ENCODE measurements around the gene CLDN16. TPM values are rescaled to one million over a fixed set of nuclear protein-coding genes. Genes with fewer than 3 reads are reported as not detected.

The CLDN16 gene
- total and polyA plus RNA-seq, 9 of the 15 experiments (the other 6 are each of a cell fraction or from before 2014, with no cell fraction given), result 0.04 to 0.11 (median 0.04) TPM; not detected in 6

DNA sequence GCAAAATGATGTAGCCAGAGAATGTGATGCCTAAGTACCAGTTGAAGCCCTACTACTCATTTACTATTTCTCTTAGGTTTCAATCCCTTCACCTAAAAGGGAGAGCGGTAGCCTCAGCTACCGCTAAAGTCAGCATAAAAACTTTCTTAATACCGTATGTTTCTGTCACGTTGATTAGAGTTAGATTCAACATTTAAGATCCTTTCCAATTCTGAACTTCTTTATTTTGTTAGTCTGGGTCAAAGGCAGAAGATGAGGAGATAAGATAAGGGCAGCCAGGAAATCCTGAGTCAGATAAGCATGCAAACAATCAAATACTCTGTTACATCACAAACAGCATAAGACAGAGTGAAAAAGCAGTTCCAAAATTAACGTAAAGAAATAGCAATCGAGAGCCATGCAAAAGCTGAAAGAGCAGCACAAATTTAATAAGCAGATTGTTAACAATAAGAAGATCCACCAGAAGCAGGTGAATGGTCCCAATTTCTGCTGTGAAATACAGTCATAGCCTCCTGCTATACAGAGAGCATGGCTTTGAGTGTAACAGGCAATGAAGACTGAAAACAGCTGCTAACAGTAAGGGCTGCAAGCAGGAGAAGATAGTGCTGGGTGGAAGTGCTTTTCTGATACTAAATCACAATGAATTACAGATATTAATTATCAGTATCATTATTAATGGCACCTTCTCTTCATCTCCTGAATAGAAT is 58.8 kb downstream of the CLDN16 start:
- no peaks in the 10 kb centered on the region for H3K9me3 ChIP-seq (replicated peaks; ENCODE audit: control insufficient read depth, insufficient read depth, low read depth, low read length)
- H3K4me3 ChIP-seq, result no peak overlapping the region
- POLR2A ChIA-PET, result no interaction called here
- no peak overlapping the region for H3K4me2 ChIP-seq (ENCODE audit: insufficient read depth, low read length)
- no peak for ATAC-seq
- intact Hi-C loops (cut with micrococcal nuclease), result no loop called here
- no peak overlapping the region for H2AFZ ChIP-seq (ENCODE audit: low read depth, low read length)
- no peak for DNase-seq (ENCODE audit: extremely low read depth in 1 of 4, low spot score in 3 of 4)
- no peaks in the 10 kb centered on the region for H3K79me2 ChIP-seq (ENCODE audit: control insufficient read depth, insufficient read depth, low read length)
- no peaks in the 10 kb centered on the region for H3K4me1 ChIP-seq (replicated peaks in 1 of 2; ENCODE audit: control insufficient read depth in 2 of 2, insufficient read depth in 2 of 2, low read length in 2 of 2)
- in situ Hi-C loops (cut with MboI), result no loop called here
- no peaks in the 10 kb centered on the region for H3K9me1 ChIP-seq (ENCODE audit: control insufficient read depth, insufficient read depth, low read length)
- no peak for FAIRE-seq
- H4K20me1 ChIP-seq (replicated peaks; ENCODE audit: control insufficient read depth, insufficient read depth, low read length), result no peaks in the 10 kb centered on the region
- H3K27ac ChIP-seq (ENCODE audit: extremely low read depth, low read depth, low read length), result no peak overlapping the region
- BruUV-seq (replicated peaks), result no TSS peak
- no peak overlapping the region for H3K9ac ChIP-seq (ENCODE audit: insufficient read depth in 1 of 2, low read depth in 2 of 2, low read length in 2 of 2)
- CTCF ChIA-PET (ENCODE audit: low intra/inter-chr PET ratio), result no interaction called here
- no peak for TF ChIP-seq SAFB (IDR thresholded peaks at IDR 0.05; ENCODE audit: borderline replicate concordance, low read depth, low read length)
- no peak for TF ChIP-seq ZEB2 (IDR thresholded peaks at IDR 0.05)
- no peak for TF ChIP-seq HMG20A (CRISPR knock-in tag; conservative IDR thresholded peaks at IDR 0.05)
- no peaks in the 10 kb centered on the region for H3K27me3 ChIP-seq (ENCODE audit: control insufficient read depth in 2 of 2, insufficient read depth in 2 of 2, low read length in 2 of 2)
- WGBS (ENCODE audit: insufficient coverage, low coverage, missing lambda C conversion rate), result 4% methylated on average over 6 of the region's 6 CpGs
- no peaks in the 10 kb centered on the region for H3K36me3 ChIP-seq (ENCODE audit: control insufficient read depth, insufficient read depth, low read length)

DNA sequence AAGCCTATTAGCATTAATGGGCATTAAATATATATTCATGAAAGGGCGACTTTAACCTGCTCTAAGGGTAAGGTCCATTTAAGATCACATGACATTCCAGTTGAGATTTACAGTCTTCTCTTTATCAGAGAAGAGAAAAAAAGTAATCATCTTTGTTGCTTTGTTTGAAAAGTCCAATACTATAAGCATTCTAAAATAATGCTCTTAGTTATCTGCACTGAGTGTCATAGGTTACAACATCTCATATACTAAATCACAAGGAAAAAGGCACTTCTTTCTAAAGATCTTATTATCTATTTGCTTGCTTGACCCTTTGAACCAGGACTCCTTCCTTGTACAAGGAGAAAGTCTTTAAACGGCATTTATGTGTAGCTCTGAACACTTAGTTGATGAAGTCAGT is 60.3 kb downstream of the CLDN16 start:
- Histone ChIP-seq H3K36me3 (ENCODE audit: control insufficient read depth, insufficient read depth, low read length) (no peaks in the 10 kb centered on the region), H4K20me1 (replicated peaks; ENCODE audit: control insufficient read depth, insufficient read depth, low read length) (no peaks in the 10 kb centered on the region), H3K79me2 (ENCODE audit: control insufficient read depth, insufficient read depth, low read length) (no peaks in the 10 kb centered on the region), H3K9me3 (replicated peaks; ENCODE audit: control insufficient read depth, insufficient read depth, low read depth, low read length) (no peaks in the 10 kb centered on the region), H3K4me1 (replicated peaks in 1 of 2; ENCODE audit: control insufficient read depth in 2 of 2, insufficient read depth in 2 of 2, low read length in 2 of 2) (no peaks in the 10 kb centered on the region), H2AFZ (ENCODE audit: low read depth, low read length) (no peak overlapping the region), H3K4me3 (no peak overlapping the region), H3K27ac (ENCODE audit: extremely low read depth, low read depth, low read length) (no peak overlapping the region), H3K27me3 (ENCODE audit: control insufficient read depth in 2 of 2, insufficient read depth in 2 of 2, low read length in 2 of 2) (no peaks in the 10 kb centered on the region), H3K9me1 (ENCODE audit: control insufficient read depth, insufficient read depth, low read length) (no peaks in the 10 kb centered on the region), H3K4me2 (ENCODE audit: insufficient read depth, low read length) (no peak overlapping the region), H3K9ac (ENCODE audit: insufficient read depth in 1 of 2, low read depth in 2 of 2, low read length in 2 of 2) (no peak overlapping the region)
- CTCF ChIA-PET (ENCODE audit: low intra/inter-chr PET ratio), result no interaction called here
- POLR2A ChIA-PET, result no interaction called here
- no peak for DNase-seq (ENCODE audit: extremely low read depth in 1 of 4, low spot score in 3 of 4)
- BruUV-seq (replicated peaks), result no TSS peak
- no peak for ATAC-seq
- TF ChIP-seq POLR3A (IDR thresholded peaks at IDR 0.05; ENCODE audit: borderline replicate concordance, extremely low read depth, insufficient read depth, insufficient read length) (no peak), KLF13 (tag; IDR thresholded peaks at IDR 0.05; ENCODE audit: borderline replicate concordance, low read depth) (no peak)
- TF ChIP-seq, protein P1, sequence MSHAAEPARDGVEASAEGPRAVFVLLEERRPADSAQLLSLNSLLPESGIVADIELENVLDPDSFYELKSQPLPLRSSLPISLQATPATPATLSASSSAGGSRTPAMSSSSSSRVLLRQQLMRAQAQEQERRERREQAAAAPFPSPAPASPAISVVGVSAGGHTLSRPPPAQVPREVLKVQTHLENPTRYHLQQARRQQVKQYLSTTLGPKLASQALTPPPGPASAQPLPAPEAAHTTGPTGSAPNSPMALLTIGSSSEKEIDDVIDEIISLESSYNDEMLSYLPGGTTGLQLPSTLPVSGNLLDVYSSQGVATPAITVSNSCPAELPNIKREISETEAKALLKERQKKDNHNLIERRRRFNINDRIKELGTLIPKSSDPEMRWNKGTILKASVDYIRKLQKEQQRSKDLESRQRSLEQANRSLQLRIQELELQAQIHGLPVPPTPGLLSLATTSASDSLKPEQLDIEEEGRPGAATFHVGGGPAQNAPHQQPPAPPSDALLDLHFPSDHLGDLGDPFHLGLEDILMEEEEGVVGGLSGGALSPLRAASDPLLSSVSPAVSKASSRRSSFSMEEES (CRISPR knock-in tag; IDR thresholded peaks at IDR 0.05), result peak; percentile 38
- in situ Hi-C loops (cut with MboI), result no loop called here
- 0% methylated on average over 2 of the region's 2 CpGs for WGBS (ENCODE audit: insufficient coverage, low coverage, missing lambda C conversion rate)
- no peak for FAIRE-seq
- intact Hi-C loops (cut with micrococcal nuclease), result no loop called here
